HG03354 (cell line): ENCODE data around the gene TUBB8.
"Not testable (repeated sequence)": the region's sequence is repeated elsewhere in the genome, so short reads cannot be mapped to it uniquely, and the experiment has no call there.

Experiments used
- ATAC-seq: cut with Tn5 transposase; IDR thresholded peaks from one replicate; pipeline ENCODE4 v1.9.1; 2021; ENCODE audit warnings: mild to moderate bottlenecking; ENCODE audit not compliant: unreplicated experiment, poor library complexity, severe bottlenecking

Gene TUBB8

GRCh38 chr10:68156-68555 is 19.1 kb upstream of the TUBB8 start:
- not testable (repeated sequence) for ATAC-seq

- not testable (repeated sequence) for ATAC-seq
Measured at GRCh38 chr10:49926-50325, 830 bp upstream of the TUBB8 start.

GRCh38 chr10:47864-48263 is 1.2 kb downstream of the TUBB8 start:
- not testable (repeated sequence) for ATAC-seq

GRCh38 chr10:13315-13635 is 35.8 kb downstream of the TUBB8 start:
- ATAC-seq = not testable (repeated sequence)

GRCh38 chr10:12444-13314 is 36.4 kb downstream of the TUBB8 start:
- ATAC-seq = not testable (repeated sequence)

- ATAC-seq = not testable (repeated sequence)
Measured at GRCh38 chr10:11260-11659, 37.8 kb downstream of the TUBB8 start.

GRCh38 chr10:10261-10971 is 38.7 kb downstream of the TUBB8 start:
- ATAC-seq = not testable (repeated sequence)
